NB4 (cell line): ENCODE results near the gene KCNMB2.

ENCODE experiments used
- DNase-seq: peaks from one replicate; pipeline ENCODE4 v3.0.0; 2010; ENCODE audit warnings: low read depth
- H3K4me3 ChIP-seq: one replicate; pipeline ENCODE4 v1.5.1; 2011; ENCODE audit warnings: mild to moderate bottlenecking, low read depth, low read length, moderate library complexity
- CTCF ChIP-seq: IDR thresholded peaks from one replicate; pipeline ENCODE4 v1.5.1; 2012; ENCODE audit warnings: low read depth, low read length
- MAX ChIP-seq: IDR thresholded peaks from 2 replicates; pipeline ENCODE4 v1.6.1; 2011; ENCODE audit warnings: low read depth, low read length
- MYC ChIP-seq: IDR thresholded peaks from 2 replicates; pipeline ENCODE4 v1.6.1; 2011; ENCODE audit warnings: low read depth, low read length
- POLR2A ChIP-seq: IDR thresholded peaks from 2 replicates; pipeline ENCODE4 v1.6.1; 2011; ENCODE audit warnings: mild to moderate bottlenecking; ENCODE audit not compliant: insufficient read length; ENCODE audit errors: extremely low read depth

KCNMB2 gene

GRCh38 chr3:178628037-178628436, 91.8 kb downstream of the KCNMB2 start:
- H3K4me3 ChIP-seq: no peak overlapping the region
- TF ChIP-seq POLR2A (no peak), CTCF (no peak), MYC (no peak), MAX (no peak)
- no peak for DNase-seq

GRCh38 chr3:178629430-178630178, 93.4 kb downstream of the KCNMB2 start:
- TF ChIP-seq MAX (no peak), POLR2A (no peak), CTCF (no peak), MYC (no peak)
- H3K4me3 ChIP-seq: no peak overlapping the region
- DNase-seq: no peak

- TF ChIP-seq MYC (no peak), CTCF (no peak)
- DNase-seq: no peak
- H3K4me3 ChIP-seq: no peak overlapping the region
Measured at GRCh38 chr3:178631950-178632349, 95.7 kb downstream of the KCNMB2 start.

GRCh38 chr3:178634975-178635374, 98.7 kb downstream of the KCNMB2 start:
- TF ChIP-seq CTCF (no peak), MAX (no peak), MYC (no peak), POLR2A (no peak)

GRCh38 chr3:178637802-178638201, 101.6 kb downstream of the KCNMB2 start:
- TF ChIP-seq POLR2A (no peak), CTCF (no peak)
- no peak overlapping the region for H3K4me3 ChIP-seq
- DNase-seq: no peak

More at GRCh38 chr3:178634975-178635374, 98.7 kb downstream of the KCNMB2 start:
- no peak for DNase-seq
- H3K4me3 ChIP-seq: no peak overlapping the region

GRCh38 chr3:178645503-178645902, 109.3 kb downstream of the KCNMB2 start:
- no peak overlapping the region for H3K4me3 ChIP-seq
- no peak for DNase-seq
- TF ChIP-seq CTCF (no peak), POLR2A (no peak), MAX (no peak), MYC (no peak)
